HepG2 (cell line): ENCODE results near the gene NFRKB. TPM values are rescaled to one million over a fixed set of nuclear protein-coding genes. Genes with fewer than 3 reads are reported as not detected.

Source experiments
- ATRX ChIP-seq: sonication (generic); formaldehyde crosslinking; IDR thresholded peaks from 2 replicates; pipeline ENCODE4 v1.4.0; 2020; ENCODE audit warnings: missing genetic modification reagents, borderline replicate concordance
- BRCA1 ChIP-seq: sonication (generic); formaldehyde crosslinking; IDR thresholded peaks from 2 replicates; pipeline ENCODE4 v1.4.0; 2020; ENCODE audit warnings: missing genetic modification reagents
- CSRNP2 ChIP-seq: sonication (generic); formaldehyde crosslinking; conservative IDR thresholded peaks from 2 replicates; pipeline ENCODE4 v1.8.0; 2022; ENCODE audit warnings: low read depth, missing genetic modification reagents
- DPF2 ChIP-seq: sonication (generic); formaldehyde crosslinking; IDR thresholded peaks from 2 replicates; pipeline ENCODE4 v1.4.0; 2020; ENCODE audit warnings: mild to moderate bottlenecking, low read depth, missing genetic modification reagents, borderline replicate concordance
- HBP1 ChIP-seq: IDR thresholded peaks from 2 replicates; pipeline ENCODE4 v1.6.1; 2016; ENCODE audit warnings: low read depth, control low read depth
- HHEX ChIP-seq: IDR thresholded peaks from 2 replicates; pipeline ENCODE4 v1.6.1; 2016; ENCODE audit warnings: control low read depth
- HIVEP1 ChIP-seq: sonication (generic); formaldehyde crosslinking; IDR thresholded peaks from 2 replicates; pipeline ENCODE4 v1.4.0; 2020; ENCODE audit warnings: mild to moderate bottlenecking, missing genetic modification reagents
- HMG20B ChIP-seq: conservative IDR thresholded peaks from 2 replicates; pipeline ENCODE4 v1.6.1; 2016; ENCODE audit warnings: missing genetic modification reagents, missing compliant biosample characterization
- NCOR1 ChIP-seq: fragments of 200-600 bp; sonication (generic); IDR thresholded peaks from 2 replicates; pipeline ENCODE4 v1.7.0; 2017; ENCODE audit warnings: antibody characterized with exemption, low read length, borderline replicate concordance
- NFE2L2 ChIP-seq: fragments of 150-350 bp; IDR thresholded peaks from 2 replicates; pipeline ENCODE4 v1.6.1; 2014; ENCODE audit warnings: low read length
- PCBP1 ChIP-seq: fragments of 200-400 bp; formaldehyde crosslinking; IDR thresholded peaks from 2 replicates; pipeline ENCODE4 v1.6.1; 2017; ENCODE audit warnings: mild to moderate bottlenecking, low read depth, low read length, borderline replicate concordance
- PHF5A ChIP-seq: IDR thresholded peaks from one replicate; pipeline ENCODE4 v1.6.1; 2018; ENCODE audit warnings: low read depth, missing genetic modification reagents; ENCODE audit not compliant: unreplicated experiment
- SOX5 ChIP-seq: IDR thresholded peaks from 2 replicates; pipeline ENCODE4 v1.6.1; 2016; ENCODE audit warnings: borderline replicate concordance
- TCF7L2 ChIP-seq: IDR thresholded peaks from 2 replicates; pipeline ENCODE4 v1.6.1; 2011; ENCODE audit warnings: mild to moderate bottlenecking, low read depth, low read length, moderate library complexity
- ZBED4 ChIP-seq: sonication (generic); formaldehyde crosslinking; IDR thresholded peaks from 2 replicates; pipeline ENCODE4 v1.4.0; 2020; ENCODE audit warnings: missing genetic modification reagents, borderline replicate concordance
- ZNF326 ChIP-seq: sonication (generic); formaldehyde crosslinking; IDR thresholded peaks from 2 replicates; pipeline ENCODE4 v1.4.0; 2020; ENCODE audit warnings: missing genetic modification reagents, borderline replicate concordance
- ZNF337 ChIP-seq: sonication (generic); formaldehyde crosslinking; IDR thresholded peaks from 2 replicates; pipeline ENCODE4 v1.5.1; 2020; ENCODE audit warnings: missing genetic modification reagents, low read depth, mild to moderate bottlenecking, borderline replicate concordance
- polyA plus RNA-seq, 8 experiments: library from polyadenylated mRNA; depleted of rRNA in 3 of 8; stranded (reverse) in 7 of 8; unstranded in 1 of 8; fragments of >200 nt; fragmentation: Illumina TruSeq in 4 of 8; extraction: Trizol in 4 of 8; gene quantifications; 2 replicates each; pipeline versions ENCODE4 v1.2.1 to v1.2.3, GENCODE V29; 2011 to 2016; ENCODE audit warnings: low read depth in 4 of 8, missing spikeins in 1 of 8, mixed read lengths in 1 of 8; ENCODE audit not compliant: insufficient read depth in 1 of 8
- total RNA-seq, 5 experiments: library from RNA; depleted of rRNA; stranded (reverse); fragments of >200 nt; fragmentation: Illumina TruSeq; extraction: Trizol; gene quantifications; 2 replicates each; pipeline ENCODE4 v1.2.3, GENCODE V29; 2016; ENCODE audit warnings: low read depth in 1 of 5
- TF ChIP-seq, protein P1 (sequence below): sonication (generic); formaldehyde crosslinking; IDR thresholded peaks from 2 replicates; pipeline ENCODE4 v1.4.0; 2020; ENCODE audit warnings: missing genetic modification reagents, borderline replicate concordance
- TF ChIP-seq, protein P2 (sequence below): fragments of 450-650 bp; IDR thresholded peaks from 2 replicates; pipeline ENCODE4 v1.6.1; 2017; ENCODE audit warnings: mild to moderate bottlenecking

NFRKB gene
- total and polyA plus RNA-seq, 2 of the 13 experiments (the other 11 are each of a cell fraction or from before 2014, with no cell fraction given): 22.9 to 23.7 TPM

- peak; percentile 86 for TF ChIP-seq ZBED4 (CRISPR knock-in tag)
- TF ChIP-seq CSRNP2 (CRISPR knock-in tag): no peak
- TF ChIP-seq, protein P1, sequence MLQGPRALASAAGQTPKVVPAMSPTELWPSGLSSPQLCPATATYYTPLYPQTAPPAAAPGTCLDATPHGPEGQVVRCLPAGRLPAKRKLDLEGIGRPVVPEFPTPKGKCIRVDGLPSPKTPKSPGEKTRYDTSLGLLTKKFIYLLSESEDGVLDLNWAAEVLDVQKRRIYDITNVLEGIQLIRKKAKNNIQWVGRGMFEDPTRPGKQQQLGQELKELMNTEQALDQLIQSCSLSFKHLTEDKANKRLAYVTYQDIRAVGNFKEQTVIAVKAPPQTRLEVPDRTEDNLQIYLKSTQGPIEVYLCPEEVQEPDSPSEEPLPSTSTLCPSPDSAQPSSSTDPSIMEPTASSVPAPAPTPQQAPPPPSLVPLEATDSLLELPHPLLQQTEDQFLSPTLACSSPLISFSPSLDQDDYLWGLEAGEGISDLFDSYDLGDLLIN: no peak
- TF ChIP-seq PCBP1: no peak
- TF ChIP-seq HHEX (CRISPR knock-in tag): no peak
- TF ChIP-seq, protein P2, sequence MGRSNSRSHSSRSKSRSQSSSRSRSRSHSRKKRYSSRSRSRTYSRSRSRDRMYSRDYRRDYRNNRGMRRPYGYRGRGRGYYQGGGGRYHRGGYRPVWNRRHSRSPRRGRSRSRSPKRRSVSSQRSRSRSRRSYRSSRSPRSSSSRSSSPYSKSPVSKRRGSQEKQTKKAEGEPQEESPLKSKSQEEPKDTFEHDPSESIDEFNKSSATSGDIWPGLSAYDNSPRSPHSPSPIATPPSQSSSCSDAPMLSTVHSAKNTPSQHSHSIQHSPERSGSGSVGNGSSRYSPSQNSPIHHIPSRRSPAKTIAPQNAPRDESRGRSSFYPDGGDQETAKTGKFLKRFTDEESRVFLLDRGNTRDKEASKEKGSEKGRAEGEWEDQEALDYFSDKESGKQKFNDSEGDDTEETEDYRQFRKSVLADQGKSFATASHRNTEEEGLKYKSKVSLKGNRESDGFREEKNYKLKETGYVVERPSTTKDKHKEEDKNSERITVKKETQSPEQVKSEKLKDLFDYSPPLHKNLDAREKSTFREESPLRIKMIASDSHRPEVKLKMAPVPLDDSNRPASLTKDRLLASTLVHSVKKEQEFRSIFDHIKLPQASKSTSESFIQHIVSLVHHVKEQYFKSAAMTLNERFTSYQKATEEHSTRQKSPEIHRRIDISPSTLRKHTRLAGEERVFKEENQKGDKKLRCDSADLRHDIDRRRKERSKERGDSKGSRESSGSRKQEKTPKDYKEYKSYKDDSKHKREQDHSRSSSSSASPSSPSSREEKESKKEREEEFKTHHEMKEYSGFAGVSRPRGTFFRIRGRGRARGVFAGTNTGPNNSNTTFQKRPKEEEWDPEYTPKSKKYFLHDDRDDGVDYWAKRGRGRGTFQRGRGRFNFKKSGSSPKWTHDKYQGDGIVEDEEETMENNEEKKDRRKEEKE: no peak
- TF ChIP-seq TCF7L2: no peak
- no peak for TF ChIP-seq NFE2L2
- TF ChIP-seq BRCA1: no peak
- TF ChIP-seq DPF2: peak; percentile 71; the same call in 1 of the 2 replicates
- TF ChIP-seq HMG20B: 0 out of 2 replicates have a peak, but pooled peaks have one; percentile 34
- TF ChIP-seq ZNF326 (CRISPR knock-in tag): no peak
- no peak for TF ChIP-seq ZNF337 (CRISPR knock-in tag)
- TF ChIP-seq ATRX (CRISPR knock-in tag): no peak
- no peak for TF ChIP-seq NCOR1
- TF ChIP-seq SOX5 (CRISPR knock-in tag): peak; percentile 81
- TF ChIP-seq HBP1 (CRISPR knock-in tag): no peak; the same call in 1 of the 2 replicates
- TF ChIP-seq HIVEP1 (CRISPR knock-in tag): no peak; the same call in 1 of the 2 replicates
- TF ChIP-seq PHF5A: no peak
Observed at GRCh38 chr11:129853518-129854231, 41.7 kb downstream of the NFRKB start (continued).
